Stimulated activated CD8-positive, alpha-beta memory T cell treated with anti-CD3 and anti-CD28 coated beads, Interleukin-15, amount 100 ng/mL, for 4 hours (primary cell): Measurements from ENCODE around the gene KCNRG.
"Not testable (repeated sequence)": the region's sequence is repeated elsewhere in the genome, so short reads cannot be mapped to it uniquely, and the experiment has no call there.

Source experiments
- DNase-seq, 2 donors: peaks; one replicate each; pipeline ENCODE4 v3.0.0-alpha.2; 2020; ENCODE audit warnings: low read depth in 2 of 2

KCNRG gene

DNA sequence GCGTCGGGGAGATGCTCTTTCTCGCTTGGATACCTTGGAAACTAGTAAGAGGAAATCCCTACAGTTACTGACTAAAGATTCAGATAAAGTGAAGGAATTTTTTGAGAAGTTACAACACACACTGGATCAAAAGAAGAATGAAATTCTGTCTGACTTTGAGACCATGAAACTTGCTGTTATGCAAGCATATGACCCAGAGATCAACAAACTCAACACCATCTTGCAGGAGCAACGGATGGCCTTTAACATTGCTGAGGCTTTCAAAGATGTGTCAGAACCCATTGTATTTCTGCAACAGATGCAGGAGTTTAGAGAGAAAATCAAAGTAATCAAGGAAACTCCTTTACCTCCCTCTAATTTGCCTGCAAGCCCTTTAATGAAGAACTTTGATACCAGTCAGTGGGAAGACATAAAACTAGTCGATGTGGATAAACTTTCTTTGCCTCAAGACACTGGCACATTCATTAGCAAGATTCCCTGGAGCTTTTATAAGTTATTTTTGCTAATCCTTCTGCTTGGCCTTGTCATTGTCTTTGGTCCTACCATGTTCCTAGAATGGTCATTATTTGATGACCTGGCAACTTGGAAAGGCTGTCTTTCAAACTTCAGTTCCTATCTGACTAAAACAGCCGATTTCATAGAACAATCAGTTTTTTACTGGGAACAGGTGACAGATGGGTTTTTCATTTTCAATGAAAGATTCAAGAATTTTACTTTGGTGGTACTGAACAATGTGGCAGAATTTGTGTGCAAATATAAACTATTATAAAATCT is 2.7 kb upstream of the KCNRG start:
- DNase-seq = no peak

GRCh38 chr13:50014386-50014785 is 858 bp upstream of the KCNRG start:
- DNase-seq = no peak

- DNase-seq = no peak
These were observed 506 bp downstream of the KCNRG start for GRCh38 chr13:50015750-50016149.

DNA sequence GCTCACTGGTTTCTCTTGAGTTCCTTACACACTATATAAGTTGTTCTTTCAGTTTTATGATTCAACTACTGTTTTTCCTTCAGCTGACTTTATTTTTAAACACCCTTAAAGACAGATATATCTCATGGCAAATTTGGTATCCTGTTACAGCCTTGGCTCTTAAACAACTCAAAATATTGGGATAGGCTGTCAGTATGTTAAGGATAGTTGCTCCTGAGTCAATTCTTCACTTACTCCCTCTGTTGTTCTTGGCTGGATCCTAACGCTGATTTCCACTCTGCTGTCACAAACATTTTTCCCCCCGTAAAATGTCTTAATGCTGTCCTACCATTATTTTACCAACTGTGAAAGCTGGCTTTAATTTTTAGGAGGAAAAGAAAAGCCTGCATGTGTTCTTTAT is 1.2 kb downstream of the KCNRG start:
- no peak for DNase-seq

- DNase-seq = no peak
These were observed 2.6 kb downstream of the KCNRG start for GRCh38 chr13:50017819-50018218.

DNA sequence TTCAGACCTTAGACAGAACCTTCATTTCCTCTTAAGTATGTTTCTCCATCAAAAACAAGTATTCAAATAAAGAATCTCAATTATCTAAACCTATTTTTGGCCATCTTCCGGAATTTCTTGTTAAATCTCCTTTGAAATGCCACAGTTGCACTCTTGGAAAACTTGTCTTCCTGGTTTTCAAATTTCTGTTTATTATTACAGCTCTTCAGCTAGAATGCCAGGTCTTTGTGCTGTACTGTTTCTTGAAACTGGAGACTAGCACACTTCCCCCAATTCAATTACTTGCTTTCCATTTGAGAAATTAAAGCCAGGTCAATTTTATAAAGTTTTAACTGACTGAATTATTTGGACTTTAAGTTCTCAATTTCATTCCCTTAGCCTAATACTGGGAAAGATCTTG is 10.2 kb downstream of the KCNRG start:
- no peak for DNase-seq

DNA sequence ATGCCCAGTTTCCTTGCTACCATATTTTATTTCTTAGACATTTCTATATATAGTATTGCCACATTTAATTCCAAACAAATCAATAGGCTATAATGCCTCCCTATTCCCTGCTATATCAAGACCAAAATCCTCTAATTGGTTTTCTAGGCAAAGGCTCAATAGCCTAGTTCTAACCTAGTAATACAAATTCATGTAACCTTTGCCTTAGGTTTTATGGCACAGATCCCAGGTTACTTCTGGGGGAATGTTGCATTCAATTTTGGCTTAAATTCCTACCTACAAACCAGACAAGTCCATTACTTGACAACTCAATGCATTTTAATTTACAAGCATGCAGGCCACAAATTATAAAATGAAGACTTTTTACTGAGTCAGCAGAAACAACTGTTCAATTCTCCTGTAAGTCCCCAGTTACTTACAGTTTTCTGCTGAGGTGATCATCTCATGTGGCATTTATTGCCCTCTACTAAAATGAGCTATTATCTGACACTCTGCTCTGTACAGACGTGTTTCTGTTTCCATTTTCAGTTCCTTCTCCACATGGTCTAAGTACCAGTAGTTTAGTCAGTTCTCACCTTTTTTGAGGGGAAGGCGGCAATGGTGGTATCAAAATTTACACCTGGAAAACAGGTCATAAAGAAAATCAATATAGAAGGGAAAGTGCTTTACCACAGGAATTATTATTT is 11.7 kb downstream of the KCNRG start:
- DNase-seq = no peak

DNA sequence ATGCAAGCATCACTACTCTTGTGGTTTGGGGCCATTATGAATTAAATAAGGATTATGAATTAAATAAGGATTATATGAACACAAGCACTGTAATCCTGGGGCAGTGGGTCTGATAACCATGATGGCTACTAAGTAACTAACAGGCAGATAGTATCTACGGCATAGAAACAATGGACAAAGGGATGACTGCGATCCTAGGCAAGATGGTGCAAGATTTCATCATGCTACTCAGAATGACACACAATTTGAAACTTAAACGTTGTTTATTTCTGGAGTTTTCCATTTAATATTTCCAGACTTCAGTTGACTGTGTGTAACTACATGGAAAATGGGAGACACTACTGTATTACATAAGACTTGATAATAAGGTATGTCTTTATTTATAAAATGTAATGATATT is 15.1 kb downstream of the KCNRG start:
- no peak for DNase-seq

DNA sequence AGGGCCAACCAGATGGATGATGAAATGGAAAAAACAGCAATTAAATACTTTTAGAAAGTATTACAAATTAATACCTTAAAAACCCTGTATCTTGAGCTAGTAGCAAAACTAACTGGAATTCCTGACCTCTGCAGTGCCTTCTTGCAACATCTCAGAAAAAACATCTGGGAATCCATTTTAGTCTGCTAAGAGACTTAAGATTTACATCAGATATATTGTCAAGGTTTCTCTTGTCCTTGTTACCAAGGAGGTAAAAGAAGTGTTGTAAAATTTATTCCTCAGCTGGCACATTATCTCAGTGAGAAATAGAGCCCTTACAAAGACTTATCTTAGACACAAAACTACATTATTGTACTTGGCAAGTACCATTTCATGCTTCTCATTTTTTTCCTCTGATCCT is 18.5 kb downstream of the KCNRG start:
- no peak for DNase-seq

- DNase-seq = no peak
These were observed 22.5 kb downstream of the KCNRG start for GRCh38 chr13:50037788-50038187.

DNA sequence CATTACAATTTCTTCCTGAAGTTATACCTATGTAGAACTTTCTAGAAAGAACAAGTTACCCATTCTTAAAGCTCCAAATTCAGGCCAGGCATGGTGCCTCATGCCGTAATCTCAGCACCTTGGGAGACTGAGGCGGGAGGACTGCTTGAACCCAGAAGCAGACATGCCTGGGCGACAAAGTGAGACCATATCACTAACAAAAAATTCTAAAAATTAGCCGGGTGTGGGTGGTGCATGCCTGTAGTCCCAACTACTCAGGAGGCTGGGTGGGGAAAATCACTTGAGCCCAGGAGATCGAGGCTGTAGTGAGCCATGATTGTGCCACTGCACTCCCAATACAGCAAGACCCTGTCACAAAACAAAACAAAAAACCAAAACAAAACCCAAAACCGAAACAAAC is 23.0 kb downstream of the KCNRG start:
- no peak for DNase-seq

DNA sequence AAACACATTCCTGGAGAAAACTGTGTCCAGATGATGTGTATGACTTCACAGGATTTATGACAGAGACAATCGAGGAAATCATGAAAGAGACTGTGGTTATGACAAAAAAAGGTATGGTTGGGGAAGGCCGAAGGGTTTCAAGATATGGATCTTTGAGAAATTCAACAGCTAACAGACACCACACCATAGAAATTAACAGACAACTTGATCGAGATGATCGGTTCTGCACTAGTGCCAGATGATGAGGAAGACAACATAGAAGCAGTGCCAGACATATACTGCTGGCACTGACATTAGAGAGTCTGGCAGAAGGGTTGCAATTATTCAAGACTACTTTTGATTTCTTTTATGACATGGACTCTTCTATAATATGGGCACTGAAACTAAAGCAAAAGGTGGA is 37.2 kb downstream of the KCNRG start:
- DNase-seq = no peak

GRCh38 chr13:50053844-50054243 is 38.6 kb downstream of the KCNRG start:
- no peak for DNase-seq

- DNase-seq = no peak
These were observed 40.2 kb downstream of the KCNRG start for GRCh38 chr13:50055454-50055853.

DNA sequence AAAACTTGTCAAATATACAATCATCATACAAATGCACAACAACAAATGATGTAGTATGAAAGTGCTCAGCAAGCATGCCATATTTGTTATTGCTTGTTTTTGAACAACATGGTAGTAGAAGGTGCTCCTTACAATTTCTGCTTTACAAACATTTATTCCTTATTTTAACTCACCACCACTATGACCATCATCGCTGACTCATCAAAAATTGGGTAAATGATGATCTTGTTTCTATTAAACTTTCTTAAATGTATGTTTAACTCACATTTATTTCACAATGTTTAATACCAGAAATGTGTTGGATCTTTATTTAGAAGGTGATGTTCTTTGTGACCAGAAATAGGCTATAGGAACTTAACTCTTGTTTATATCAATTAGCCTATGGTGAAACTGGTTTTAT is 45.5 kb downstream of the KCNRG start:
- DNase-seq = no peak

DNA sequence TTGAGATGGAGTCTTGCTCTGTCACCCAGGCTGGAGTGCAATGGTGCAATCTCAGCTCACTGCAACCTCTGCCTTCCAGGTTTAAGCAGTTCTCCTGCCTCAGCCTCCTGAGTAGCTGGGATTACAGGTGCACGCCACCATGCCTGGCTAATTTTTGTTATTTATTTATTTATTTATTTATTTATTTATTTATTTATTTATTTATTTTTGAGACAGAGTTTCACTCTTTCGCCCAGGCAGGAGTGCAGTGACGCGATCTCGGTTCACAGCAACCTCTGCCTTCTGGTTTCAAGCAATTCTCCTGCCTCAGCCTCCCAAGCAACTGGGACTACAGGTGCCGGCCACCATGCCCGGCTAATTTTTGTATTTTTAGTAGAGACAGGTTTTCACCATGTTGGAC is 47.1 kb downstream of the KCNRG start:
- not testable (repeated sequence) for DNase-seq

DNA sequence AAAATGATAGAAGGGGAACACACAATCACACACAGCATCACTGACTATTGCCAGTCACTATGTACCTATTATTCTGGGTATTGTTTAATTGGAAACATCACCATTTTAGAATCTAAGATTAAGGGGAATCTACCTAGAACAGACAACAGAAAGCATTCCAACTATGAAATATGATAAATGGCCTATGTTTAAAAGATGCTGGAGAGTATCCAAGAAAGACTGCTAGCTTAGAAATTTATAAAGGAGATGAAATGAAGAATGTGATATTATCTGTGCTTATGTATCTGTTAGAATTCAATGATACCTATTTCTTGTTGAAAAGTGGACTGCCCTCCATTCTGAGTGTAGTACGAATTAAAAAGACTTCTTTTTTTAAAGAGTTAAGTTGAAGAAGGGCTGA is 50.5 kb downstream of the KCNRG start:
- DNase-seq = no peak

- DNase-seq = no peak
These were observed 53.3 kb downstream of the KCNRG start for GRCh38 chr13:50068508-50068907.

- no peak for DNase-seq
These were observed 54.0 kb downstream of the KCNRG start for GRCh38 chr13:50069261-50069660.

DNA sequence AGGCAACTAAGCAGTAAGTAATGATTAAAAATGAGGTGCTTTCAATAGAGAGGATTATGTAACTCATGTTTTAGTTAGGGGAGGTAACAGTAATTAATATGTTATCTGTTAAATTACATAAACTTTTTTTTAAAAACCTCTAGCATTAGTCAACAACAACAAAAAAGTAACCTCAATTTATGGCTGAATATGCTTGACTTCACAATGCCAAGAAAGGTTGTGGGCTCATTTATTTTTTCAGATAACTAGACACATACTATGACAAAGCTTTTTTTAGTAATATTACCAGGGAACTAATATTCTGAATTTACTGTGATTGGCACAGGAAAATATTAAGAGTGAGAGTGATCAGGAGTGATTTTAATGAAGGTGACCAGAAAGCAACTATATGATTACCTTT is 54.9 kb downstream of the KCNRG start:
- DNase-seq = no peak
